ELF-1 (cell line): ENCODE measurements around the gene PNPLA5.

ENCODE experiments used
- DNase-seq: peaks from one replicate; pipeline ENCODE4 v3.0.0-alpha.2; 2016; ENCODE audit warnings: low read depth, low spot score

PNPLA5 gene

DNA sequence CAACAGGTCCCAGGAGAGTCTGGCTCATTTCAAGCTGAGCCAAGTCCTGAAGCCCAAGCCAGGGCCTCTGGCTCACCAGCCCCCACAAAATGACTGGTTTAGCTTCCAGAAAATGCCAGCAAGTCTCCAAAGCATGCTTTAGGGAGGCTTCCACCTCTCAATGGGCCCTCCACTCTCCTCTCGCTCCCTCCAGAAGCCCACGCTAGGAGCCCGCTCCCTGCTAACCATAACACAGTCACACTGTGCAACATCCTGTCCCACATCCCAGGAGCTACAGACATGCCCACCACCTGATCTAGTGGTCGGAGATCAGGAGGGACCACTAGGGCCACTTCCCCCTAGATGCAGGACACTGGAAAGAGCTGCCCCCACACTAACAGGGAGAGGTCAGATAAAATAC is 36.4 kb downstream of the PNPLA5 start:
- no peak for DNase-seq

DNA sequence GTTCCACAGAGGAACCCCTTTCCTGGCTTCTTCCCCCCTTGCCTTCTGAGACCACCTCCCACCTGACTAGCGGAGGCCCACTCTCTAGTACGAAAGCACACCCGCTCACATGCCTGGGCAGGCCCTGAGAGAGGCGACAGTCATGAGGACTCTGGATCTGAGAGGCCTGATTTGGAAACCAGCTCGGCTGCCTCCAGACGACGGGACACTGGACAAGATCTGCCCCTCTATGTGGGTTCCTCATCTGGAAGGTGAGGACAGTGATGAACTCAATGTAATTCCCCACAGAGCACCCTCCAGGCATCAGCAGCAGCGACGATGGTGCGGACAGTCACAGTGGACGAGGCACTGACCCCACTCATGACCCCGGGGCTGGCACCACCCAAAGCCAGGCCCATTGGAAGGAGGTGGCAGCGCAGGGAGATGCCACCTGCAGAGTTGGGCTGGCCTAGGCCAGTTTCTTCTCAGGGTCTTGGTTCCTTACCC is 37.0 kb downstream of the PNPLA5 start:
- DNase-seq, result no peak

DNA sequence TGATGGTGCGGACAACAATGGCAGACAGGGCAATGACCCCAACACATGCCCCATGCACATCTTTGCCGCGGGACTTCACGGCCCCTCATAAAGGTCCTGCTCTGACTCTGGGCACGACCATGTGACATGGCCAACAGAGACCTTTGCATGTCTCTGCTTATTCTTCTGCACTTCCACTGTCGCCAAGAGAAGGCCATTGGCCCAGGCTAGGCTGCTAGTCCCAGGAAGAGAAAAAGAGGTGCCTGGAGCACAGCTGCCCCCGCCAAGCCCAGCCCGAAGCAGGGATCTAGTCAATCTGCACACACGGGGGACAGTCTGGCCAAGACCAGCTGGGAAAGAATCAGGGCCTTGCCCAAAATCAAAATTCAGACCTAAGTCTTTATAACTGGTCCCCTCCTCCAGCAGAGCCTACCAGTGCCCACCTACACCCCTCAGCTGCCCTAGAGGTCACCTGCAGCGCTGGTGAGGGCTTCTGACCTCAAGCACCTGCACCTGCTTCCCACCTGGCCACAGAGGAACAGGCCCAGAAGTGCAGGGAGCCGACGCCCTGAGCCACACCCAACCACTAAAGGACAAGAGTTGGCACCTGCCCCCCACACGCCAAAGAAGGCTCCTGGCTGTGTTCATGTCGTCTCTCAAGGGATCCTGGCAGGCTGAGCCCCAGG is 37.6 kb downstream of the PNPLA5 start:
- DNase-seq, result no peak

DNA sequence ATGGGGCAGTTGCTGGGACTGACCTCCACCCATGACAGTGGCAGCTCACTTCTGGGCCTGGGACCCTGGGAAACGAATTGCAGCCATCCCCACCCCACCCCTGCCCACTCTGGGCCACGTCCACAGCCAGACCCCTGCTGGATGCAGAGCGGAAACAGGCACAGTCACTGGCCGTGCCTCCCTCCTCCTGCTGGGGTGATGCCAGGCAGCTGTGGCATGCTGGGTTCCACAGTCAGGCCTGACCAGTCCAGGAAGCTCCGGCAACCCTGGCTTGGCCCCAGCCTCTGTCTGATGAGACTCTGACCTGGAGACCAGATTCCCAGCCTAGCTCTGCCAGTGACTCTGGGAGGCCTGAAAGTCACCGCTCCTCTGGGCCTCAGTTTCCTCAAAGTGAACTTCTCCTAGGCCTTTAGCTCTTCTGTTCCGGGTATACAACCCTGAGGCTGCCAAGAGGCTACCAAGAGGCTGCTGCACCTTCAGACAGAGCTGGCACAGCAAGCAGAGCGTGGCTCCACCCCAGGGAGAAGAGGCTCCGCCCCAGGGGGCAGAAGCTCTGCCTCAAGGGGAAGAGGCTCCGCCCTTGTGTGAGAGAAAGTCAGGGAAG is 38.4 kb downstream of the PNPLA5 start:
- no peak for DNase-seq

DNA sequence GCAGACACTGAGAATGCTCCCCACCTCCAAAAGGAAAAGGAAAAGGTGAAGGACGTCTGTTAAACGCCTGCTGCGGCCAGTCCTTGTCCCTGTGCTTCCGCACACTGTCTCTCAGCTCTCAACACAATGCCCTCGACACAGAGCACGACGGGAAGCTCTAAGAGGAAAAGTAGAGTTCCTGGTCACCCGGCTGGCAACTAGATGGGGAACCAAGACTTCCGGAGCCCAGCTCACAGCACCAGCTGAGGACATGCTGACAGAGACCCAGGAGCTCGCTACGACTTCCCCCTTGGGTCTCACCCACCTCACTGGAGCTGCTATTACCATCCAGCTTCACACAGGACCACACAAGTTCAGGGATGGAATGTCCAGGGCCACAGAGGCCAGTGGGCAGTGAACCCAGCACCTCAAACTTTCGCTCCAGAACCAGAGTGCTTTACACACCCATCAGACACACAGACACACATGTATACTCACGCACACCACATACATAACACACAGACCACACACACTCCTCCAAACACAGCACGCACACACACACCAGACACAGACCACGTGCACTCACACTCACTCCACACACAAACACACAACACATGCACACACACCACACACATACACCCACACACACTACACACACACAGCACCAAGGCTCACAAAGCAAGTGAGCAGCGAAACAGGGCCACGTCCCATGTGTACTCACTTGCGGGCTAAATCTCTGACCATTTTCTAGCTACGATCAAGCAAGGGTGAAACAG is 39.1 kb downstream of the PNPLA5 start:
- DNase-seq, result no peak

DNA sequence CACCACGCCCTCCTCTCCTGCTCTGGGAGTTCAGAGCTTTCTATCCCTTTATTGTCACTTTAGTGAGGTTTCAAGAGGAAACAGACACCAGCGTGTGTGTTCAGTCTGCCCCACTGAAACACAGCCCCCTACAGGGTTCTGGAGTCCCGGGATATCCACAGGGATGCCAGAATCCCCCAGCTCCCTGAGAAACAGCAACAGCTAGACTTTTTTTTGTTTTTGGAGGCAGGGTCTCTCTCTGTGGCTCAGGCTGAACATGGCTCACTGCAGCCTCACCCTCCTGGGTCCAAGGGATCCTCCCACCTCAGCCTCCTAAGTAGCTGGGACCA is 39.9 kb downstream of the PNPLA5 start:
- no peak for DNase-seq

DNA sequence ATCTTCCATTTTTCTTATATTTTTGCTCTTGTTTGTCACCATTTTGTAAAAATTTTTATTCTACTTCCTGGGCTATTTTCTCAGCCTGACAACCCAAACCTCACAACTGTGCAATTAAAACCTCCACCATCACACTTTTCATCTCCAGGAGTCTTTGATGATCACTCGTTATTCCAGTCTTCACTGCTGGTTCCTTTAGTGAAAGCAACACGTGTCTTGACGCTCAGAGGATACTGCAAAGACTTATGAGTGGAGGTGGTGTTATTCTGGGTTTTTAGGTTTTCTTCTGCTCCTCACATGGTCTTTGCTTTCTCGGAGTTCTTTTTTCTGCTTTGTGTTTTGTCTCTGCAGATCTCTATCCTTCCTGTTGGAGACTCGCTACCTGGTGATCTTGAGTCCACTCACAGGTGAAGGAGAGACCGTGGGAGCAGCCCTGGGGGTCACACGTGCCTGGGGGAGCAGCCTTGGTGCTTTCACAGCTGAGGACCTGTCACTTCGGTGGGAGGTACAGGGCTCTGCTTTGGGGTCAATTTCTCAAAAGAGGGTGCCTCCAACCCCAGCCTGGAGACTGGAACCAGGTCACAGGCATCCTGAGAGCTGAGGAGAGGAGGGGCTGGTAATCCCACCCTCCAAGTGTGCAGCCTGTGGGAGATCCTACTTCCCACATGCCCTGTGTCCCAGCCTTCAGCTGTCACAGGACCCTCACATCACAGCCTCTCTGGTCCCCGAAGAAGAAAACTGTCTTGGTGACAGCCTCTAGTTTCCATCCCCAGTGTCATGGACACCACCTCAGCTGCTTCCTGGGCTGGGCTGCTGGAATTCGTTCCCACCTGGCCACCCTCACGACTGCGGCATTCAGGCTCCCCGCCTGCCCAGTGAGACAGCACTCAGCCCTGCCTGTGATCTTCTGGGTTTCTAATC is 40.5 kb downstream of the PNPLA5 start:
- no peak for DNase-seq

DNA sequence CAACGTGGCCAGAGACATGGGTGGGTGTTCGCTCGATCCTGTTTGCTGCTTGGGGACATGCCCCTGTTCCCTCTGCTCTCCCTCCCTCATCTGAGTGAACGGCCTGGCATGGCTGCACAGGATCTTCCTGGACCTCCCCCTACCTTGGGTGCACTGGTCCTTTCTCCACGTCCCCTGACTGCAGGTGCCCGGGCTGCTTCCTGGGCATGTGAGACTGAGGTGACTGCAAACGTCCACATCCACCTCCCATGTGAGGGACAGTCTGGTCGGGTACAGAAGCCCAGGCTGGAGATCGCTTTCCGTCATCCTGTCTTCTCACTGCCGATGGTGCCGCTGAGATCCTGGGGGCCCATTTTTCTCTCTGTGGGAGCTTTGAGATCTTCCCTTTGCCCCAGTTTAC is 41.3 kb downstream of the PNPLA5 start:
- no peak for DNase-seq

DNA sequence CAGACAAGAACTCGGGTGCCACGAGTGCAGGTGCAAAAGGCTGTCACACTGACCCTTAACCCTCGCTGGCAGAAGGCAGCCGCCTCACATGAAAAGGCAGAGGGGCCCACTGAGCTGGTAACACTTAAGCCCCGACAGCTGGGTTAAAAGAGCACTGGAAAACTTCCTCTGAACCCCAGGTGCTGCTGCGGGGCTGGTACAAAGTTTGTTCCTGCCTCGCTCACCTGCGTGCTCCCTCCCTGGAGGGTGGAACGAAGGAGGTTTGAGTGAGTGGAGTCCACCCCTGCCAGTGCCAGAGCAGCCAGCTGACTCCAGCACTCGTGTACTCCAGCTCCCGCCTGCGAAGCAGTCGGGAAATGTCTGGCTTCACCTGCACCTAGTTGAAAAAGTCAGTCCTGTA is 42.1 kb downstream of the PNPLA5 start:
- DNase-seq, result no peak

DNA sequence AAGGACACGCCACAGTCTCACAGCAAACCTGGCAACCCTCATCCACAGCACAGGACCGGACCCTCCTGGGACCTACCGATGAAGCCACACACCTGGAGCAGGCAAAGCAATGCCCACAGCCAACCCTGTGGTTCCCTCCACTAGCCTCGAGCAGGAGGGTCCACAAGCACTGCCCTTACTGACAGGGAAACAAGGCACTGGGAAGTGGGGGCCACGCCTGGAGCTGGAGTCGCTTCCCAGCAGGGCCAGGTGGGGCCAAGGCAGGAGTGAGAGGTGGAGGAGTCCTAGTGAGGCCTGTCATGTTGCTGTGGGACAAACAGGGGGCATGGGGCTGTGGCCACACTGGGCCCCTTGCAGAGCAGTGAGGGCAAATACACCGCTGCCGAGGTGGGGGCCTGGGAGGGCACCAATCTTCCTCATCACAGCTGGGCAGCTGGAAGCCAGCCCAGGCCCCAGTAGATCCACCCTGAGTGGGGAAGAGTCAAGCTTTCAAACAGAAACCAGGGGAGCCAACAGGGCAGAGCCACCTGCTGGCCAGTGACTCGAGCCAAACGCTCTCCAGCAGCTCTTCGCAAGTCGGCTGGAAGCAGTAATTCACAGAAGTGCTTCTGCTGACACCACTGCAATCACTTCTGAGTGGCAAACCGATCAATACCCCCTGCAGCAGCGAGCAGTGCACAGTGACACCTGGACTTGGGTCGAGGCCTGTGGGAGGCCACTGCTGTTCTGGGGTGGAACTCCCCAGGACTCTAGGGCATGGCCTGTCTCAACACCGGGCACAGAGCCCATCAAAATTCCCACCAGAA is 43.2 kb downstream of the PNPLA5 start:
- DNase-seq, result peak; percentile 39

DNA sequence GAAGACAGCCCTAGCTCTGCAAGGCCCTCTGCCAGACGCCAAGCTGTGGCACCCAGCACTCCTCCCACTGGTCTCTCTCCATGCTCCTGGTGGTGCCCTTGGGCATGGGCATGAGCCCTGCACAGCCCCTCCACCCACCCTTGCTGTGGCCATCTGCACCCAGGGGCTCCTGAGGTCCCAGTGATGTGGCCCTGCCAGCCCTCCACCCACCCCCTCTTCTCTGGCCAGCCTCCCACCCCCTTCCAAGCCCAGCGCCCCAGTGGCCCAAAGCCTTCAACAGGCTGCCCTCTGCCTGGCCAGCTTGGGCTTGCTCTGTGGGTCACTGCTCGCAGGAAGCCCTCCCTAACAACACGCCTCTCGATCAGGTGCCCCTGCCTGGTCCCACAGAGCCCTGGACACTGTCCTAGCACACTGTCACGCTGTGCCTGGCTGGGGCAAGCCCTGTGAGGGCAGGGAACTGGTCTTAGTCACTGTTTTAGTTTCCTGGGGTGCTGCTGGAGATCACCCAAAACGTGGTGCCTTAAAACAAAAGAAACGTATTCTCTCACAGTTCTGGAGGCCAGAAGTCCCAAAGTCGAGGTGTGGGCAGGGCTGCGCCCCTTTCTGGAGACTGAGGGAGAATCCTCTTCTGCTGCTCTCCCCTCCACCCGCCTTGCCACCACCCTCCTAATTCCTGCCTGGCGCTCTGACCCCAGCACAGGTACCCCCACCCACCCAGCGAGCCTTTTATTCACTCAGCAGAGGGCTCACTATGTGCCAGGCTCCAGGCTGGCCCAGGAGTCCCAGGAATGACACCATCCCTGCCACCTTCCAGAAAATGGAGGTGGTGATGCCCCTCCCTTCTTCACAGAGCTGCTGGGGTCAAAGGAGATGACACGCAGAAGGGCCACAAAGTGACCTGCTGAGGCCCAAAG is 44.2 kb downstream of the PNPLA5 start:
- DNase-seq, result no peak

DNA sequence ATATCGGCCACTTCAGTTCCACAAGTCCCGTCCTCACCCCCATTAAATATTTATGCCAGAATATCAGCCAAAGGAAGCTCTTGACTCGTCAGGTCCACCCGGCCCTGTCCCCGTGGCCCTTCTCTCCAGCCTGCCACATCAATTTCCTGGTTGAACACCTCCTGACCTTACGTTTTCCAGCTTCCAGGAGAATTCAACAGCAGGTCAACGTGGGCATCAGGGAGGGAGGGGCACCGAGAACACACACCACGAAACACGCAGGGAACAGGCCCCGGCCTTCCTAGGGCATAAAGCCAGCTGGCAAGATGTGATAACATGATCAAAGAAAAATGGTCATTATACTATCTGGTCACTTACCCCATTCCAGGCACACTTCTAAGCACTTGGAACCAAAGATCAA is 44.8 kb downstream of the PNPLA5 start:
- no peak for DNase-seq

DNA sequence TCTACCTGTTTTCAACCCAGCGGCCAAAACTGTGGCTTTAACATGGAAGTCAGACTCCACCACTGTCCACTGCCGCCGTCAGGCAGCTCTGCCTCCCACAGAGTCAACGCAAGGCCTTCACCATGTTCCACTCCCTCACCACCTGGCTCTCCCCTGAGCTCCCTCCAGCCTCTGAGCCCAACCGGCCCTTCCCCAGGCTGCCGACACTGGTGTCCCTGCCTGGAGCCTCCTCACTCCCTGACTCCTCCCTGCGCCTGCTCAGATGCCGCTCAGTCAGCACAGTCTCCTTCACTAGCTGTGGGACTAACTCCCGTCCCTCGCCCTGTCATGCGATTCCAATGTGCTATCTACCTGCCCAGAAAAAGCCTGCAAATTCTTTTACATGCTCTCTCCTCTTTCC is 45.8 kb downstream of the PNPLA5 start:
- peak; percentile 55 for DNase-seq

DNA sequence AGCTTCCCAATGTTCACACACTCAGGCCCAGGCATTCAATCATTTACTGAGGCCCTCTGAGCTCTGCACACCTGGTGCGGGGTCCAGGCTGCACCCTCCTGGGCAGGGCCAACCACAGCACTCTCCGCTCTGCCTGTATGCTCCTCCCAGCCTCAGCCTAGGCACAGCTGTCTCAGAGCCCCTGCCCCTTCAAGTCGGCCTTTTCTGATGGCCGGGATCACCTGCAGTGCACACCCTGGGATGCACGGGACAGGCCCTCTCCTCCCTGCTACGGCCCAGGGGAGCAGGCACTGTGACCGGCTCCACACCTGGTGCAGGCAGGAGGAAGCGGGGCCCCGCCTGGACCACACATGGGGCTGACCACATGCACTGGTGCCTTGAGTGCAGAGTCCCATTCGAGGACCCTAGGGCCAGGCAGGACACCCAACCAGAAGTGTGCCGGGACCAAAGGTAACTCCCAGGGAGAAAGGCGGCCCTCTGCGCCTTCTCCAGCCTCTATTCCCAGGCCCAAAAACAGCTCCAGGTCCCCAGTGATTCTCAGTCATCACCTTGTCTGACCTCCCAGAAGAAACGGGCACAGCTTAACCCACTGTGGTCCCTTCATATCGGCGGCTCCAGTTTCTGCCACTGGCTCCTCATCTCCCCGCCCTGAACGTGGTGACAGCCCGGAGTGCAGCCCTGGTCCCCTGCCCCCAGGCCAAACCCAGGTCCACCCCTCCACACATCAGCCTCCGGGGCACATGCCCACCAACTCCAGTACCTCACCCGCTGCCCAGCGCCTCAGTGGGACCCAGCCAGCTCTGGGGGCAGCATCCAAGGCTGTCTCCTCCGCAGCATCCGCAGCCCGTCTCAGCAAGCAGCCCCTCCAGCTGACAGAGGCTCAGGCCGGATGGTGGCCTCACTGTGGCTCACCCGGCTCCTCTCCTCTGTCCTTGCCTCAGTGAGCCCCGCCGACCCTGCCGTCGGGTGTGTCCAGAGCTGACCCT is 47.0 kb downstream of the PNPLA5 start:
- DNase-seq, result no peak

DNA sequence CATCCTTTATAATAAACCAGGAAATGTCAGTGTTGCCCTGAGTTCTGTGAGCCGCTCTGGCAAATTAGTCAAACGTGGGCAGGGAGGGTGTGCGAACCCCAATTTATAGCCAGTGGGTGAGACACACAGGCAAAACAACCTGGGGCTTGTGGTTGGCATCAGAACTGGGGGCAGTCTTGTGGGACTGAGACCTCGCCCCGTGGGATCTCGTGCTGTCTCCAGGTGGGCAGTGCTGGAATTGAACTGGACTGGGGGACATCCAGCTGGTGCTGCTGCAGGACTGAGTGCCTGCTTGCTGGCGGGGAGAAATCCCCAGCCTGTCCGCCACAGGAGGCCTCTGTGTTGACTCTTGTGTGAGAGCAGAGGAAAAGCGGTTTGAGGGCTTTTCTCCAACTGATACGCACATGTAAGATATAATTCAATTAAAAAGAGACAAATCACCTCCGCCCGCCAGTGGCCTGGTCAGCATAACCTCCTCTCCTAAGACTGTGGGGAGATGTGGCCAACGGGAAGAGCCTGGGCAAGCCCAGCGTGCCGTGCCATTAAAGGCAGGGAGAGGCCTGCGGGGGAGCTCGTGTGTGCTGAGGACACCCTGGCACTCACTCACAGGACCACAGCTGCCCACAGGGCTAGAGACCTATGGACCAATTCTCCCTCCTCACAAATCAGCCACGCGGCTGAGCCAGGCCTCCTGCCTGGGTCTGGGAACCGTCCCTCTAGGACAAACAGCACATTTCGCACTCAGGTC is 47.9 kb downstream of the PNPLA5 start:
- no peak for DNase-seq

DNA sequence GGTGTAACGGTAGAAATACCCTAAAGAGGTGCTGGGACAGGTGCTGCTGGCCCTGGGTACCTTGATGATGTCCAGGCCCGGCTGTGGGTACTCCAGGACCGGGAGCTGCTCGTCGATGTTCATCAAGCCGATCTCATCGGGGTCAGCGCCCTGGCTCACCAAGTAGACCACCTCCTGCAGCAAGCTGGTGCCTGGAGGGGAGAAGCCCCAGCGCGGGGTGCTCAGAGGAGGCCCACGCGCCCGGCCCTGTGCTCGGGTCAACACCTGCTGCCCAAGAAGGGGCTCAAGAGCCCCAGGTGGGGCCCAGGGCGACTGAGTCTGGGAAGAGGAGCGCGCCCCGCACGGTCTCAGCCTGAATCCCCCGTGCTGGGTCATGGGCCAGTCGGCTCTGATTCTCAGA is 50.1 kb downstream of the PNPLA5 start:
- no peak for DNase-seq

DNA sequence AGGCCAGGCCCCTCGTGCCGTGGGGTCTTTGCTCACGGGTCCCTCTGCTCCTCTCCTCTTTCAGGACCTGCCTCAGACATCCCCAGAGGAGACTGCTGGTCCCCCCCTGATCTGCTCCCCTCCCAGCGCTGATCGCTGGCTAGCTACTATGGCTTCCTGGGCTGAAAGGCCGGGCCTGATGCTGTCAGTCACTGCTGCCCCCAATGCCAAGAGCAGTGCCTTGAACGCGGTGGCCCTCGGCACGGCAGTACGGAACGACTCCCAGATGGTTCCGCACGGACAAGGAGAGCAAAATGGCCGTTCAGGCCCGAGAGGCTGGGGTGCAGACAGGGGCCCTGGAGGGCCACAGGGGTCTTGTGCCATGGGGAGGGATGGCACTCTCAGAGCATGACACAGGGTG is 51.0 kb downstream of the PNPLA5 start:
- DNase-seq, result no peak

DNA sequence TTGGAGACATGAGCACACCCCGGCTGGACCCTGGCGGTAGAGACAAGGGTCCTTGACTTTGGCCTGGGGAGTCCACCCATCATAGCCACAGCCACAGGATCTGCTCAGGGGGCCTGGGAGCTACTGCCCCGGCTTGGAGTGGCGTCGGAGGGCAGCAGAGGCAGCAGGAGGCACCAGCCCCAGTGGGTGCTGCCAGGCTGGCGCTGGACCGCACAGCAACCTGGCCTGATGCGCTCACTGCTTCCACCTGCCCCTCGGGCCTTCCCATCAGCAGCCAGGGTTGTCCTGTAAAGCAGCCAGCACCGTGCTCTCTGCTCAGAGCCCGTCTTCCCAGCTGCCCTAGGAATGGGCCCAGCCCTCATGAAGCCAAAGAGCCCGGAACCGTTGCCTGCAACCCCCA is 51.4 kb downstream of the PNPLA5 start:
- DNase-seq, result no peak
